ENCODE results near the gene KCNK4.

KCNK4 gene

DNA sequence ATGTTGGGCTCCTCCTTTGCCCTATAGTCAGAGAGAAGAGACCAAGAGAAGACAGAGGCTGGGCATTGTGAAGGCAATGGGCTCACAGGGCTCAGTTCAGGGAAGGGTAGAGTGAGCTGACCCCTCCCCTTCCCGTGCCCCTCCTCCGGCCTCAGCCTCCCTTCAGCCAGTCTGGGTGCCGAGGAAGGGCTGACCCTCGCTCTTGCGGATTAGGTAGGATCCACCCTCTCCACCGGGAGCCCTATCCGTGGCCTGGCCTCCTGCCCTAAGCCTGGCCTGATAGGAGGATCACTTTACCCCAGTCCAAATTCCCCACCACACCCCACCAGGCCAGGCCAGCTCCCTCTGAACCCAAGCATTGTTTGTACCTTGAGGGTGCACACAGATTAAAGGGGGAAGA lies 42.5 kb upstream of the KCNK4 start:
- no peak for DNase-seq (ENCODE audit: low read depth)

GRCh38 chr11:64249038-64249437 lies 42.1 kb upstream of the KCNK4 start:
- no peak for DNase-seq (ENCODE audit: low read depth)
- H3K4me3 ChIP-seq (ENCODE audit: low read length), result no peak overlapping the region
- H3K9ac ChIP-seq (ENCODE audit: low read length), result no peak overlapping the region
- peaks cover 3% of the 10 kb centered on the region for H3K36me3 ChIP-seq (ENCODE audit: control insufficient read depth, insufficient read depth, low read length, severe bottlenecking)
- peaks cover 34% of the 10 kb centered on the region for H3K4me1 ChIP-seq (ENCODE audit: control insufficient read depth, insufficient read depth, low read length)
- H3K9me3 ChIP-seq (ENCODE audit: control insufficient read depth, low read length), result no peaks in the 10 kb centered on the region
- no peaks in the 10 kb centered on the region for H3K27me3 ChIP-seq (replicated peaks; ENCODE audit: control insufficient read depth, insufficient read depth, low read length)

More for the DNA sequence above, 42.5 kb upstream of the KCNK4 start:
- Histone ChIP-seq H3K27me3 (replicated peaks; ENCODE audit: control insufficient read depth, insufficient read depth, low read length) (no peaks in the 10 kb centered on the region), H3K36me3 (ENCODE audit: control insufficient read depth, insufficient read depth, low read length, severe bottlenecking) (peaks cover 8% of the 10 kb centered on the region), H3K9me3 (ENCODE audit: control insufficient read depth, low read length) (no peaks in the 10 kb centered on the region), H3K4me3 (ENCODE audit: low read length) (no peak overlapping the region), H3K4me1 (ENCODE audit: control insufficient read depth, insufficient read depth, low read length) (peaks cover 38% of the 10 kb centered on the region), H3K9ac (ENCODE audit: low read length) (peak overlapping the region; percentile 93)

DNA sequence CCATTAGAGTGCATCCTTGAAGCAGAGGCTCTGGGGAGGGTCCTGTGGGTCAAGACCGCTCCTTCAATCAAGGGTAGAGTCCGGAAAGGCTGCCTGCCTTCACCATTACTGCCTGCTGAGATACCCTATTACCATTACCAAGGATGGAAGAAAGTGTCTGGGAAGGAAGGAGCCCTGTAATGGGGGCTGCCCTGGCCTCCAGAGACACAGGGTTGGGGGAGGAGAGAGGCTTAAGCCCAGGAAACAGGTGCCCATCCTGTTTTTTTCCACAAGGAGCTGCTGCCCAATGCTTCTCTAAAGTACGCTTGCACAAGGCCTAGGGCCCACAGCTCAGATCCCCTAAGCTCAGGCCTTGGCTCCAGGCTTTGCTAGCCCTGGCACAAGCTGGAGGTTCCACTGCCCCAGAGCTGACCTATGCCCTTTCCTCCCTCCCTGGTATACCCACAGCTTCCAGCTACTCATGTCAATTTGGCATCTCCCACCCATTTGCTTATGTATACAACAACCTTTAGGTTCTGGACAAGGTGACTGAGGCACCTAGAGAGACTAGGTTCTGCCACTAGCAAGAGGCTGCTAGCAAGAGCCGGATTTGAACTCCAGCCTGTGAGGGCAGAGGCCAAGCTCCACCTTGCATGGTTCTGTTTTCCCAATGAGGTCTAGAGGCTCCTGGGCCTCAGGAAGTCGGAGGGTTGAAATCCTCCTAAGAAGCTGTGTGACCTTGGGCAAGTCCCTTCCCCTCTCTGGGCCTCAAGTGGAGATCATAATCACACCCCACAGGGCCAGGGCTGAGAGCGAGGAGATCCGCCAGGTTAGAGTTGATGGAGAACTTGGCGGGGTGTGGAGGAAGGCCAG lies 41.3 kb upstream of the KCNK4 start:
- no peaks in the 10 kb centered on the region for H3K27me3 ChIP-seq (replicated peaks; ENCODE audit: control insufficient read depth, insufficient read depth, low read length)
- H3K4me3 ChIP-seq (ENCODE audit: low read length), result no peak overlapping the region
- H3K36me3 ChIP-seq (ENCODE audit: control insufficient read depth, insufficient read depth, low read length, severe bottlenecking), result no peaks in the 10 kb centered on the region
- H3K4me1 ChIP-seq (ENCODE audit: control insufficient read depth, insufficient read depth, low read length), result peaks cover 31% of the 10 kb centered on the region
- H3K9ac ChIP-seq (ENCODE audit: low read length), result no peak overlapping the region
- DNase-seq (ENCODE audit: low read depth), result no peak
- H3K9me3 ChIP-seq (ENCODE audit: control insufficient read depth, low read length), result no peaks in the 10 kb centered on the region

- H3K9me3 ChIP-seq (ENCODE audit: control insufficient read depth, low read length), result no peaks in the 10 kb centered on the region
- H3K9ac ChIP-seq (ENCODE audit: low read length), result peak overlapping the region; percentile 79
- H3K4me1 ChIP-seq (ENCODE audit: control insufficient read depth, insufficient read depth, low read length), result peaks cover 29% of the 10 kb centered on the region
- H3K4me3 ChIP-seq (ENCODE audit: low read length), result peak overlapping the region; percentile 81
- peaks cover 5% of the 10 kb centered on the region for H3K36me3 ChIP-seq (ENCODE audit: control insufficient read depth, insufficient read depth, low read length, severe bottlenecking)
- H3K27me3 ChIP-seq (replicated peaks; ENCODE audit: control insufficient read depth, insufficient read depth, low read length), result no peaks in the 10 kb centered on the region
- no peak for DNase-seq (ENCODE audit: low read depth)
Observed at GRCh38 chr11:64250415-64251015, 40.6 kb upstream of the KCNK4 start.

DNA sequence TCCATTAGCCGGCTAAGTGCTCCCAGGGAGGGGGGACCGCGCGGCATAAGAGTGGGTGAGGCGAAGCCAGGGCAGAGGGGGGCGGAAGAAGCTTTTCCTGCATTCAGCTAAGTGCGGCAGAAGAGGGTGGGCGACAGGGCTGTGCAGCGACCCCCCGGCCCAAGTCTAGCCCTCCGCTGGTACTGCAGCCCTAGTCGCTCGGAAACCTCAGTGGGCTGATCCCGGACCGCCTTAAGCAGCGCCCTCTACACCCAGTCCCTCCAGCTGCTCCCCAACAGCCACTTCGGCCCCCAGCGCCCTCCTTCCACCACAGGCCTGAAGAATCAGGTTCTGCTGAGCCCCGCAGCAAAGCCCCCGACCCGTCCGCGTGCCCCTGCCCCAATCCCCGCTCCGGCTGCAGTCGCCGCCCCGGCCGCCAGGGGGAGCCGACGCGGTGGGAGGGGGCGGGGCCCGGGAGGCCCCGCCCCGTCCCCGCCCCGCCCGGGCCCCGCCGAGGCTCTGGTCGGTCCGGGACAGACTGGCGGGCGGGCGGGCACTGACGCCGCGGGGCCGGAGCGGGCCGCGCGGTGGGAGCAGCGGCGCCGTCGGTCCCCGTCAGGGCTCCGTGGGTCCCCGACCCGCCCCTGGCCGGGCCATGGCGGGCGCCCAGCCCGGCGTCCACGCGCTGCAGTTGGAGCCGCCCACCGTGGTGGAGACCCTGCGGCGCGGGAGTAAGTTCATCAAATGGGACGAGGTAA lies 39.9 kb upstream of the KCNK4 start, which contains the start of gene PLCB3:
Gene PLCB3 (plus strand): TSS at position 515 of the 737 bp plus-strand sequence. CDS start 120 bp downstream, at position 635.
- peak; percentile 84 for DNase-seq (ENCODE audit: low read depth)
- no peaks in the 10 kb centered on the region for H3K27me3 ChIP-seq (replicated peaks; ENCODE audit: control insufficient read depth, insufficient read depth, low read length)
- H3K36me3 ChIP-seq (ENCODE audit: control insufficient read depth, insufficient read depth, low read length, severe bottlenecking), result peaks cover 12% of the 10 kb centered on the region
- H3K4me1 ChIP-seq (ENCODE audit: control insufficient read depth, insufficient read depth, low read length), result peaks cover 29% of the 10 kb centered on the region
- peak within 1 kb of the TSS; percentile 92 for H3K9ac ChIP-seq (ENCODE audit: low read length)
- no peaks in the 10 kb centered on the region for H3K9me3 ChIP-seq (ENCODE audit: control insufficient read depth, low read length)
- H3K4me3 ChIP-seq (ENCODE audit: low read length), result peak within 1 kb of the TSS; percentile 93

DNA sequence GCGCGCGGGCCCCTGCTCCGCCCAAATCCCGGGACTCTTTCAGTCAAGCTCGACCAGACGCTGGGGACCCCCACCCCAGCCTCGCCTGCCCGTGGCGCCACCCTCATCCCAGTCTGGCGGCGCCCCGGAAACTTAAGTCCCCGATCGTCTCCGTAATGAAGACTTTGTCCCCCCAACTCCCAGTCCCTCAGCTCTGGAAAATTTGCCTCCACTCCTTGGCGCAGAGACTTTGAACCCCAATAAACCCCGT lies 39.4 kb upstream of the KCNK4 start:
- H3K36me3 ChIP-seq (ENCODE audit: control insufficient read depth, insufficient read depth, low read length, severe bottlenecking), result peaks cover 17% of the 10 kb centered on the region
- H3K9ac ChIP-seq (ENCODE audit: low read length), result peak overlapping the region; percentile 92
- H3K9me3 ChIP-seq (ENCODE audit: control insufficient read depth, low read length), result no peaks in the 10 kb centered on the region
- no peaks in the 10 kb centered on the region for H3K27me3 ChIP-seq (replicated peaks; ENCODE audit: control insufficient read depth, insufficient read depth, low read length)
- peaks cover 29% of the 10 kb centered on the region for H3K4me1 ChIP-seq (ENCODE audit: control insufficient read depth, insufficient read depth, low read length)
- H3K4me3 ChIP-seq (ENCODE audit: low read length), result peak overlapping the region; percentile 93
- DNase-seq (ENCODE audit: low read depth), result no peak

DNA sequence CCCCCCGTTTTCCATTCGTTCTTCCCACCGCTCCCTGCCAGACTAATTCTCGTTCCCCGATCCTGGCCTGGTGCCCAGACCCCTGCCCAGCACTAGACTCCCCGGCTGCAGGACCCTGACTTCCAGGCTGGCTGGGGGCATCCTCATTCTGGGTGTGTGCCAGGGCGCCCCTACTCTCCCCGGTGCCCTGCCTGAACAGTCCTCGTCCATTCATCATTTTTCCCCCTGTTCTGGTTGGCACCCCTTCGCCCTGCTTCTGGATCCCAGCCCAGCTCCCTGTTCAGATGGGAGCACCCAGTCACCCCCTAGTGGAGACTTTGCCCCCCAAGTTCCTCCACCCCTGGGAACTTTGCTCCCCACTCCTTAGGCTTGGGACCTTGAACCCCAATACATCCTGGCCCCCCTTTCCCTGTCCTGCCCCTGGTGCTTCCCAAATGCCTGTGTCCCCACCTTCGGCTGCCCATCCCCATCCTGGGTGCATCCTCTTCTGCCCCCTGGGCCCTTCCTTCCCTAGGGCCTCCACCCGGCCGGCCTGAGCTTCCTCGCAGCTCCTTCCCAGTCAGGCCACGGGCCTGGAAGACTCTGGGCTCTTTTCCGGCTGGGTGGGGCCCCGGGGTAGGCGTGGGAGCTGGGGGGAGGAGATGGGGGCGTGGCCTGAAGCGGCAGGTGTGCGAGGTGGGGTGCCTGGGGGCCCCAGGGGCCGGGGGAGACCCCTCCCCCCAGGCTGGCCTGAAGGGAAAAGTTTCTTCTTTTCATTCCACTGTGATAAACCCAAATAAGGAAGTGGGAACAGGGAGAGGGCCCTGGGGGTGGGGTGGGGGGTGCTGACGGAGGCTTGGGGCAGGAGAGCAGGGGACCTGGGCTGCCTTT lies 38.9 kb upstream of the KCNK4 start:
- DNase-seq (ENCODE audit: low read depth), result peak; percentile 49
- H3K4me1 ChIP-seq (ENCODE audit: control insufficient read depth, insufficient read depth, low read length), result peaks cover 29% of the 10 kb centered on the region
- peak overlapping the region; percentile 92 for H3K9ac ChIP-seq (ENCODE audit: low read length)
- H3K9me3 ChIP-seq (ENCODE audit: control insufficient read depth, low read length), result no peaks in the 10 kb centered on the region
- H3K27me3 ChIP-seq (replicated peaks; ENCODE audit: control insufficient read depth, insufficient read depth, low read length), result no peaks in the 10 kb centered on the region
- peaks cover 17% of the 10 kb centered on the region for H3K36me3 ChIP-seq (ENCODE audit: control insufficient read depth, insufficient read depth, low read length, severe bottlenecking)
- H3K4me3 ChIP-seq (ENCODE audit: low read length), result peak overlapping the region; percentile 93

GRCh38 chr11:64253043-64253442 lies 38.1 kb upstream of the KCNK4 start:
- Histone ChIP-seq H3K9ac (ENCODE audit: low read length) (peak overlapping the region; percentile 42), H3K9me3 (ENCODE audit: control insufficient read depth, low read length) (no peaks in the 10 kb centered on the region), H3K4me1 (ENCODE audit: control insufficient read depth, insufficient read depth, low read length) (peaks cover 24% of the 10 kb centered on the region), H3K36me3 (ENCODE audit: control insufficient read depth, insufficient read depth, low read length, severe bottlenecking) (peaks cover 23% of the 10 kb centered on the region), H3K4me3 (ENCODE audit: low read length) (no peak overlapping the region), H3K27me3 (replicated peaks; ENCODE audit: control insufficient read depth, insufficient read depth, low read length) (no peaks in the 10 kb centered on the region)
- no peak for DNase-seq (ENCODE audit: low read depth)

GRCh38 chr11:64253481-64253880 lies 37.6 kb upstream of the KCNK4 start:
- no peak for DNase-seq (ENCODE audit: low read depth)
- peak overlapping the region; percentile 42 for H3K9ac ChIP-seq (ENCODE audit: low read length)
- H3K27me3 ChIP-seq (replicated peaks; ENCODE audit: control insufficient read depth, insufficient read depth, low read length), result no peaks in the 10 kb centered on the region
- H3K36me3 ChIP-seq (ENCODE audit: control insufficient read depth, insufficient read depth, low read length, severe bottlenecking), result peaks cover 27% of the 10 kb centered on the region
- peaks cover 21% of the 10 kb centered on the region for H3K4me1 ChIP-seq (ENCODE audit: control insufficient read depth, insufficient read depth, low read length)
- no peak overlapping the region for H3K4me3 ChIP-seq (ENCODE audit: low read length)
- H3K9me3 ChIP-seq (ENCODE audit: control insufficient read depth, low read length), result no peaks in the 10 kb centered on the region

- H3K9ac ChIP-seq (ENCODE audit: low read length), result no peak overlapping the region
- no peak overlapping the region for H3K4me3 ChIP-seq (ENCODE audit: low read length)
- no peaks in the 10 kb centered on the region for H3K9me3 ChIP-seq (ENCODE audit: control insufficient read depth, low read length)
- H3K27me3 ChIP-seq (replicated peaks; ENCODE audit: control insufficient read depth, insufficient read depth, low read length), result no peaks in the 10 kb centered on the region
- H3K36me3 ChIP-seq (ENCODE audit: control insufficient read depth, insufficient read depth, low read length, severe bottlenecking), result peaks cover 36% of the 10 kb centered on the region
- DNase-seq (ENCODE audit: low read depth), result no peak
- H3K4me1 ChIP-seq (ENCODE audit: control insufficient read depth, insufficient read depth, low read length), result peaks cover 21% of the 10 kb centered on the region
Observed at GRCh38 chr11:64254326-64254725, 36.8 kb upstream of the KCNK4 start.
